SK-N-SH (cell line): Measurements from ENCODE around the gene NXNL2.

Experiments
- EP300 ChIP-seq, 2 experiments: IDR thresholded peaks; 2 replicates each; pipeline versions ENCODE4 v1.4.0 to v1.6.1; 2012; ENCODE audit warnings: borderline replicate concordance in 1 of 2, low read depth in 1 of 2, low read length in 1 of 2
- MXI1 ChIP-seq: IDR thresholded peaks from 2 replicates; pipeline ENCODE4 v1.6.1; 2012; ENCODE audit warnings: mild to moderate bottlenecking, low read depth, low read length, improper control_type of control experiment
- POLR2AphosphoS5 ChIP-seq: IDR thresholded peaks from 2 replicates; pipeline ENCODE4 v1.6.1; 2012; ENCODE audit warnings: low read depth, low read length
- TAF1 ChIP-seq: IDR thresholded peaks from 2 replicates; pipeline ENCODE4 v1.6.1; 2012; ENCODE audit warnings: low read depth, mild to moderate bottlenecking, low read length, moderate library complexity, borderline replicate concordance
- TF ChIP-seq, protein P1 (sequence below): fragments of 200-600 bp; sonication (generic); IDR thresholded peaks from 2 replicates; pipeline ENCODE4 v1.6.1; 2017; ENCODE audit warnings: antibody characterized with exemption, mild to moderate bottlenecking, moderate library complexity
- TF ChIP-seq, protein P2 (sequence below): fragments of 150-350 bp; IDR thresholded peaks from 2 replicates; pipeline ENCODE4 v1.6.1; 2017; ENCODE audit warnings: antibody characterized with exemption, low read length, low read depth, borderline replicate concordance

- TF ChIP-seq EP300 (IDR thresholded peaks at IDR 0.05; ENCODE audit: borderline replicate concordance in 1 of 2, low read depth in 1 of 2, low read length in 1 of 2) (no peak), MXI1 (no peak), POLR2AphosphoS5 (no peak), TAF1 (no peak)
- TF ChIP-seq, protein P1, sequence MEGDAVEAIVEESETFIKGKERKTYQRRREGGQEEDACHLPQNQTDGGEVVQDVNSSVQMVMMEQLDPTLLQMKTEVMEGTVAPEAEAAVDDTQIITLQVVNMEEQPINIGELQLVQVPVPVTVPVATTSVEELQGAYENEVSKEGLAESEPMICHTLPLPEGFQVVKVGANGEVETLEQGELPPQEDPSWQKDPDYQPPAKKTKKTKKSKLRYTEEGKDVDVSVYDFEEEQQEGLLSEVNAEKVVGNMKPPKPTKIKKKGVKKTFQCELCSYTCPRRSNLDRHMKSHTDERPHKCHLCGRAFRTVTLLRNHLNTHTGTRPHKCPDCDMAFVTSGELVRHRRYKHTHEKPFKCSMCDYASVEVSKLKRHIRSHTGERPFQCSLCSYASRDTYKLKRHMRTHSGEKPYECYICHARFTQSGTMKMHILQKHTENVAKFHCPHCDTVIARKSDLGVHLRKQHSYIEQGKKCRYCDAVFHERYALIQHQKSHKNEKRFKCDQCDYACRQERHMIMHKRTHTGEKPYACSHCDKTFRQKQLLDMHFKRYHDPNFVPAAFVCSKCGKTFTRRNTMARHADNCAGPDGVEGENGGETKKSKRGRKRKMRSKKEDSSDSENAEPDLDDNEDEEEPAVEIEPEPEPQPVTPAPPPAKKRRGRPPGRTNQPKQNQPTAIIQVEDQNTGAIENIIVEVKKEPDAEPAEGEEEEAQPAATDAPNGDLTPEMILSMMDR, result no peak
- TF ChIP-seq, protein P2, sequence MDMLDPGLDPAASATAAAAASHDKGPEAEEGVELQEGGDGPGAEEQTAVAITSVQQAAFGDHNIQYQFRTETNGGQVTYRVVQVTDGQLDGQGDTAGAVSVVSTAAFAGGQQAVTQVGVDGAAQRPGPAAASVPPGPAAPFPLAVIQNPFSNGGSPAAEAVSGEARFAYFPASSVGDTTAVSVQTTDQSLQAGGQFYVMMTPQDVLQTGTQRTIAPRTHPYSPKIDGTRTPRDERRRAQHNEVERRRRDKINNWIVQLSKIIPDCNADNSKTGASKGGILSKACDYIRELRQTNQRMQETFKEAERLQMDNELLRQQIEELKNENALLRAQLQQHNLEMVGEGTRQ, result no peak
Measured at GRCh38 chr9:88587885-88588649, 53.1 kb downstream of the NXNL2 start.
